Activated naive CD4-positive, alpha-beta T cell treated with anti-CD3 and anti-CD28 coated beads, Interleukin-2, amount 10 ng/mL, durations not matched to agents 7 days and 5 days (primary cell): Measurements from ENCODE around the gene LMNTD2.

Source experiments
- CTCF ChIA-PET: fragments of 350-600 bp; sonication (Branson Sonifier 250); formaldehyde crosslinking; loops from one replicate; lab custom pipeline; 2021; ENCODE audit warnings: antibody characterized with exemption; lab: Charles Lee
- DNase-seq: peaks from one replicate; pipeline ENCODE4 v3.0.0-alpha.2; 2020
- H3K27ac Mint-ChIP-seq: one replicate; pipeline ENCODE4 v1.8.0; 2021; ENCODE audit warnings: mild to moderate bottlenecking, moderate library complexity, mixed read lengths
- H3K27me3 Mint-ChIP-seq: one replicate; pipeline ENCODE4 v1.8.0; 2021; ENCODE audit warnings: mild to moderate bottlenecking, mixed read lengths
- H3K36me3 Mint-ChIP-seq: one replicate; pipeline ENCODE4 v1.8.0; 2021; ENCODE audit warnings: mixed read lengths
- H3K4me1 Mint-ChIP-seq: one replicate; pipeline ENCODE4 v1.8.0; 2021; ENCODE audit warnings: mixed read lengths
- H3K4me3 Mint-ChIP-seq: one replicate; pipeline ENCODE4 v1.8.0; 2021; ENCODE audit warnings: mild to moderate bottlenecking, moderate library complexity, mixed read lengths
- H3K9me3 Mint-ChIP-seq: one replicate; pipeline ENCODE4 v1.8.0; 2021; ENCODE audit warnings: mixed read lengths

LMNTD2 gene

DNA sequence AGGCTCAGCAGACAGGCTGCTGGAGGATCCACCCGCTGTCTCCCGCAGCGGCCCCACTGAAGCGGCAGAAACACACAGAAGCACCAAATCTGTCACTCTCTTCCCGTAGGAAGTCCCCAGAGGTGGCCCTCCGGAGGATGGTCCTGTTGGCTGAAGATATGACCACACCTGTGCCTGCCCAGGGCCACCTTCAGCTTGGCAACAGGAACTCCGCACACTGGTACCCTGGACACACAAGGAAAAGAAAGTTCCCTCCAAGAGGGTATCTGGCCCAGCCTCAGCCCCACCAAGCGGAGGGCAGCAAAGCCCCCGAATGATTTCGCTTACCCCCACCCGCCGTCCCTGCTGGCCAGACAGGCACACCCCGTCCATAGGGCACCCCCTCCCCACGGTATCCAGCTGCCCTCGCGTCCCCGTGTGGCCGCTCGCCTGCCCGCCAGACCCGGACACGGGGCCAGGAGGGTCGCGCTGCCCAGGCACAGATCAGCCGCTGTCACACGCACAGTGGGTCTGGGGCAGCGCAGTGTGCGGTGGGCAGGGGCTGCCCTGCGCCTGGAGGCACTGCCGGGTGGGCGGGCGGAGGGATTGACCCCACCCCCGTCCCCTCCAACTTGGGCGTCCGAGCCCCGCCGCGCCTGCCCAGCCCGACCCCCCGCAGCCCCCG, 7.2 kb upstream of the LMNTD2 start:
- Mint-ChIP-seq H3K4me1 (peaks cover 25% of the 10 kb centered on the region), H3K27ac (peak overlapping the region; percentile 71), H3K4me3 (peak overlapping the region; percentile 83), H3K36me3 (peaks cover 16% of the 10 kb centered on the region), H3K9me3 (no peaks in the 10 kb centered on the region), H3K27me3 (peaks cover 16% of the 10 kb centered on the region)
- CTCF ChIA-PET, result interaction anchor here (0.6 kb wide), 1 partner anchor 86 kb away, joined by 3 read pairs; no protein-coding TSS in a partner anchor
- no peak for DNase-seq

GRCh38 chr11:567011-567628, 6.6 kb upstream of the LMNTD2 start:
- DNase-seq, result no peak
- CTCF ChIA-PET, result interaction anchor here (1.6 kb wide), 1 partner anchor 9 kb away, joined by 4 read pairs; the partner anchor contains the start of gene PHRF1
- H3K27ac Mint-ChIP-seq, result peak overlapping the region; percentile 71
- peaks cover 25% of the 10 kb centered on the region for H3K4me1 Mint-ChIP-seq
- H3K36me3 Mint-ChIP-seq, result peaks cover 16% of the 10 kb centered on the region
- H3K9me3 Mint-ChIP-seq, result no peaks in the 10 kb centered on the region
- H3K27me3 Mint-ChIP-seq, result peaks cover 16% of the 10 kb centered on the region
- peak overlapping the region; percentile 83 for H3K4me3 Mint-ChIP-seq

GRCh38 chr11:565921-566509, 5.5 kb upstream of the LMNTD2 start:
- Mint-ChIP-seq H3K9me3 (no peaks in the 10 kb centered on the region), H3K4me1 (peaks cover 31% of the 10 kb centered on the region), H3K4me3 (no peak overlapping the region), H3K27ac (no peak overlapping the region), H3K36me3 (peaks cover 16% of the 10 kb centered on the region), H3K27me3 (peaks cover 14% of the 10 kb centered on the region)
- DNase-seq, result no peak
- CTCF ChIA-PET, result interaction anchor here (1.1 to 1.6 kb wide), 2 partner anchors 10 kb away, joined by 3 to 4 read pairs; partner anchors contain the start of gene PHRF1

DNA sequence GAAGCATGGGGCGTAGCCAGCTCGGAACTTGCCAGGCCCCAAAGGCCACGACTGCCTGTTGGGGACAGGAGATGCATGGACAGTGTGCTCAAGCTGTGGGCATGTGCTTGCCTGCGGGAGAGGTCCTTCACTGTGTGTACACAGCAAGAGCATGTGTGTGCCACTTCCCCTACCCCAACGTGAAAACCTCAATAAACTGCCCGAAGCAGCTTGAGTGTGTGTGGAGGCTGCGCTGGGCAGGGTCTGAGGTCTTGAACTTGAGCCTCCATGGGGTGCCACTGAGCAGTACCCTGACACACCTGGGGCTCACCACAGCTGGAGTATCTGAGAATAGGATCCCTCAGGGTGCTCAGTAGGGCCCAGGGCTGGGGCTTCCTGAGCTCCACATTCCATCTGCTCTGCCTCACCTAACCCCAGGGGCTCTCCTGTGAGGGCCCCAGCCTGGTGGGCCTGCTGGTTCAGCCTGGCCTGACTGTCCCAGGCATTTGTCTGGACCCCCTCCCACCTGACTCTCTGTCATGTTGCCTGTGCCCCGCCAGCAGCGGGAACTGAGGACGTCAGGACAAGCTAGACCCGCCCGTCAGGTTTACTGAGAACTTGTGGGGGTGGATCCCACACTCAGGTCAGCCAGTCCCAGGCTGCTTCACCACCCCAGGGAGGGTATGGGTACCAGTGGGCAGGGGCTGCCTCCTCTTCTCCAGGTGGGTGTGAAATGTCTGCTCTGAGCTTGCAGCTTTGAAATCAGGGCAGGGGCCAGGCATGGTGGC, 3.5 kb upstream of the LMNTD2 start:
- peaks cover 16% of the 10 kb centered on the region for H3K36me3 Mint-ChIP-seq
- peaks cover 37% of the 10 kb centered on the region for H3K4me1 Mint-ChIP-seq
- no peak for DNase-seq
- H3K27ac Mint-ChIP-seq, result peak overlapping the region; percentile 52
- H3K4me3 Mint-ChIP-seq, result no peak overlapping the region
- peaks cover 10% of the 10 kb centered on the region for H3K27me3 Mint-ChIP-seq
- CTCF ChIA-PET, result no interaction called here
- H3K9me3 Mint-ChIP-seq, result no peaks in the 10 kb centered on the region

- Mint-ChIP-seq H3K27ac (no peak overlapping the region), H3K4me1 (peaks cover 39% of the 10 kb centered on the region), H3K27me3 (peaks cover 16% of the 10 kb centered on the region), H3K9me3 (no peaks in the 10 kb centered on the region), H3K36me3 (peaks cover 16% of the 10 kb centered on the region), H3K4me3 (peak overlapping the region; percentile 50)
- DNase-seq, result no peak
- CTCF ChIA-PET, result no interaction called here
These were observed 2.7 kb upstream of the LMNTD2 start for GRCh38 chr11:563066-563811.

DNA sequence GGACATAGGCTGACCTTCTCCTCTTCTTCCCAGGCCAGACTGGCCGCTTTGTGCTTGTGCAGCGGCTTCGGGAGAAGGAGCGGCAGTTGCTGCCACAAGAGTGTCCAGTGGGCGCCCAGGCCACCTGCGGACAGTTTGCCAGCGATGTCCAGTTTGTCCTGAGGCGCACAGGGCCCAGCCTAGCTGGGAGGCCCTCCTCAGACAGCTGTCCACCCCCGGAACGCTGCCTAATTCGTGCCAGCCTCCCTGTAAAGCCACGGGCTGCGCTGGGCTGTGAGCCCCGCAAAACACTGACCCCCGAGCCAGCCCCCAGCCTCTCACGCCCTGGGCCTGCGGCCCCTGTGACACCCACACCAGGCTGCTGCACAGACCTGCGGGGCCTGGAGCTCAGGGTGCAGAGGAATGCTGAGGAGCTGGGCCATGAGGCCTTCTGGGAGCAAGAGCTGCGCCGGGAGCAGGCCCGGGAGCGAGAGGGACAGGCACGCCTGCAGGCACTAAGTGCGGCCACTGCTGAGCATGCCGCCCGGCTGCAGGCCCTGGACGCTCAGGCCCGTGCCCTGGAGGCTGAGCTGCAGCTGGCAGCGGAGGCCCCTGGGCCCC, 1.6 kb upstream of the LMNTD2 start:
- H3K27ac Mint-ChIP-seq, result no peak overlapping the region
- peak overlapping the region; percentile 93 for H3K4me3 Mint-ChIP-seq
- DNase-seq, result no peak
- CTCF ChIA-PET, result no interaction called here
- no peaks in the 10 kb centered on the region for H3K9me3 Mint-ChIP-seq
- H3K4me1 Mint-ChIP-seq, result peaks cover 35% of the 10 kb centered on the region
- peaks cover 27% of the 10 kb centered on the region for H3K27me3 Mint-ChIP-seq
- peaks cover 13% of the 10 kb centered on the region for H3K36me3 Mint-ChIP-seq

- Mint-ChIP-seq H3K27me3 (peaks cover 35% of the 10 kb centered on the region), H3K4me1 (peaks cover 31% of the 10 kb centered on the region), H3K36me3 (peaks cover 9% of the 10 kb centered on the region), H3K9me3 (no peaks in the 10 kb centered on the region), H3K27ac (peak overlapping the region; percentile 74), H3K4me3 (peak overlapping the region; percentile 93)
- peak; percentile 65 for DNase-seq
- CTCF ChIA-PET, result no interaction called here
These were observed 838 bp upstream of the LMNTD2 start for GRCh38 chr11:561148-562003.

- H3K9me3 Mint-ChIP-seq, result no peaks in the 10 kb centered on the region
- CTCF ChIA-PET, result interaction anchor here (1.2 kb wide), 1 partner anchor 163 kb away, joined by 5 read pairs; no protein-coding TSS in a partner anchor
- H3K27me3 Mint-ChIP-seq, result peaks cover 51% of the 10 kb centered on the region
- H3K36me3 Mint-ChIP-seq, result peaks cover 9% of the 10 kb centered on the region
- H3K27ac Mint-ChIP-seq, result peak overlapping the region; percentile 65
- no peak for DNase-seq
- peak overlapping the region; percentile 93 for H3K4me3 Mint-ChIP-seq
- H3K4me1 Mint-ChIP-seq, result peaks cover 32% of the 10 kb centered on the region
These were observed 730 bp downstream of the LMNTD2 start for GRCh38 chr11:559712-560304.

DNA sequence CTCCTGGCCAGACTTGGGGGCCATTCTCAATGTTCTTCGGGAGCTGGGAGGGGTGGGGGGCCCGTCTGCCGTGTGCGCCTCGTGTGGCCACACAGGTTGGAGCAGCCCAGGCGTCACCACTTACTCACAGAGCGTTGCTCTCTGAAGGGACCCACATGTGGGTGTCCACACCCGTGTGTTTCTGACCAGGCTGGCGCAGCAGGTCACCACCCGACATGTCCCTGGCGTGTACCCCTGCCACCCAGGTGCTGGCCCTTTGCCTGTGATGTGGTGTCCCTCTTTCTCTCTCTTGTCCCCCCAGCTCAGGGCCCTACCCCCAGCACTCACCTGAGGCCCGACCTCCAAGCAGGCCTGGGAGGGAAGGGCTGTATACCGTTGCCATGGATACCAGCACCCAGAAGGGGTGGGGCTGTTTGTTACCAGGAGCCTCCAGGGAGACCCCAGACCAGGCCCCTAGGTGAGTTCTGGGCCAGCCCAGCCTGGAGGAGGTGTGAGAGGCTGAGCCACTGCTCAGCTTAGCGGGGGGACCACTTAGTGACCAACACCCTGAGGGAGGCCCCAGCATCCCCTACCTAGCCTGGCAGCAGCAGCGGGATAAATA, 1.4 kb downstream of the LMNTD2 start:
- Mint-ChIP-seq H3K27ac (no peak overlapping the region), H3K36me3 (peaks cover 4% of the 10 kb centered on the region), H3K9me3 (no peaks in the 10 kb centered on the region), H3K27me3 (peaks cover 53% of the 10 kb centered on the region), H3K4me1 (peaks cover 32% of the 10 kb centered on the region), H3K4me3 (no peak overlapping the region)
- DNase-seq, result no peak
- CTCF ChIA-PET, result interaction anchor here (1.0 kb wide), 1 partner anchor 164 kb away, joined by 4 read pairs; no protein-coding TSS in a partner anchor

DNA sequence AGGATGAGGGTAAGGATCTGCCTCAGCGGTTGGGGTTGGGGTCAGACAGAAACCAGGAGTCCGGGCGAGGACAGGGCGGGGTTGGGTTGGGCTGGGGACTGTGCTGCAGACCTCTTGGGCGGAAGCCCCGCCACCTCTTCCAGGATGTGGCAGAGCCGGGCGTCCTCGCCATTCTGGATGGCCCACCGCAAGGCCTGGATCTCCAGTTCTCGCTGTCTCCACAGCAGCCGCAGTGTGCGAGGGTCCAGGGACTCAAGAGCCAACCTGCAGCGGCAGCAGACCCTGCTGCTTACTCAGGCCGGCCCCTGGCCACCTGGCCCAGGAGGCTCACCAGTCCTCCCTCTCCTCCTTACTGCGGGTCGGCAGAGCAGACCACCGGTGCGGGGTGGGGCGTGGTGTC, 2.0 kb downstream of the LMNTD2 start:
- peaks cover 30% of the 10 kb centered on the region for H3K4me1 Mint-ChIP-seq
- no peak for DNase-seq
- H3K9me3 Mint-ChIP-seq, result no peaks in the 10 kb centered on the region
- CTCF ChIA-PET, result interaction anchor here (1.0 kb wide), 1 partner anchor 165 kb away, joined by 4 read pairs; no protein-coding TSS in a partner anchor
- H3K36me3 Mint-ChIP-seq, result peaks cover 1% of the 10 kb centered on the region
- no peak overlapping the region for H3K27ac Mint-ChIP-seq
- peaks cover 59% of the 10 kb centered on the region for H3K27me3 Mint-ChIP-seq
- H3K4me3 Mint-ChIP-seq, result no peak overlapping the region

DNA sequence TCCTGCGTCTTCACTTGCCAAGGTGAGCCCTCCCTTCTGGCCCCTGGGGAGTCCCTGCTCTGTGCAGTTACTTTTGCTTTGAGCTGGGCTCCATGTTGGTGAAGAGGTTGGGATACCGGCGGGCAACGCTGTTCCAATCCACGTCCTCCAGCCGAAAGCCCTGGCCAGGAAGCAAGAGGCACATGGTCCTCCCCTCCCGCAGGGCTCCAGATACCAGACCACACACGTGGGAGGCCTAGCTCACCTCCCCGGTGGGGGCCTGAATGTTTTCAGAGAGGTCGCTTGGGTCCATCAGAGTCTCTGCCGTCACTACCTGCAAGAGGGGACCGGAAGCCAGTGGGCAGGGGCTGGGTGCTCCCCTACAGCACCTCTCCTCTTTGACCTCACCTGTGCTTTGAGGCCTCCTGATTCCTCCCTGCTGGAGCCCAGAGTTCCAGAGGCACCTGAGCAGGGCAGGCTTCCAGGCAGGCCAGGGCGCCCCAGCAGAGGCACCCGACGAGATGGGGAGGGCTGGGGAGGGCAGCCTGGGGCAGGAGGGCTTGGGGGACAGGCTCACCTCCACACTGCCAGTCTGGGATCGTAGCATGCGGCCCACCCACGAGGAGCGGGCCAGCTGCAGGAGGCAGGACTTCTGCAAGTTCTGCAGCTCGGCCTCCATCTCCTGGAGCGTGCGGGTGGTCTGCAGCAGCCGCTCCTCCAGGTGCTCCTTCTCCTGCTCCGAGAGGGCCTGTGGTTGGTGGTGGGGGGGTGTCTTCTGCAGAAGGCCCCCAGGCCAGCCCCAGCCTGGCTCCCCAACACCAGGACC, 3.0 kb downstream of the LMNTD2 start:
- Mint-ChIP-seq H3K4me3 (no peak overlapping the region), H3K9me3 (no peaks in the 10 kb centered on the region), H3K27ac (no peak overlapping the region), H3K4me1 (peaks cover 28% of the 10 kb centered on the region), H3K36me3 (no peaks in the 10 kb centered on the region), H3K27me3 (peaks cover 65% of the 10 kb centered on the region)
- DNase-seq, result no peak
- CTCF ChIA-PET, result interaction anchor here (3.3 kb wide), 1 partner anchor 167 kb away, joined by 42 read pairs; no protein-coding TSS in a partner anchor
